K562 (cell line): ENCODE results near the gene ZNF672. TPM values are rescaled to one million over a fixed set of nuclear protein-coding genes. Genes with fewer than 3 reads are reported as not detected.
A peak's percentile ranks its signal among the peaks of the same experiment; 100 is the strongest.

Experiments
- ADNP ChIP-seq: fragments of 200-800 bp; sonication (Bioruptor generic); IDR thresholded peaks from 2 replicates; pipeline ENCODE4 v1.6.1; 2016; ENCODE audit warnings: missing genetic modification characterization, missing compliant biosample characterization
- CREBBP ChIP-seq: IDR thresholded peaks from one replicate; pipeline ENCODE4 v1.6.1; 2012; ENCODE audit warnings: low read depth, mild to moderate bottlenecking, control low read depth, inconsistent platforms, low read length
- EHMT2 ChIP-seq: fragments of 450-650 bp; IDR thresholded peaks from 2 replicates; pipeline ENCODE4 v1.6.1; 2018; ENCODE audit warnings: antibody characterized with exemption
- ETS2 ChIP-seq: IDR thresholded peaks from 2 replicates; pipeline ENCODE4 v1.6.1; 2016; ENCODE audit warnings: borderline replicate concordance, missing genetic modification characterization, mild to moderate bottlenecking, moderate library complexity, missing compliant biosample characterization; ENCODE audit not compliant: poor library complexity, severe bottlenecking
- GATAD2A ChIP-seq: fragments of 450-650 bp; IDR thresholded peaks from 2 replicates; pipeline ENCODE4 v1.6.1; 2017
- HDAC1 ChIP-seq, 2 experiments: fragments of 450-650 bp; IDR thresholded peaks; 2 replicates each; pipeline ENCODE4 v1.6.1; 2016 to 2017; ENCODE audit warnings: inconsistent platforms in 1 of 2, mild to moderate bottlenecking in 1 of 2, moderate library complexity in 1 of 2
- HINFP ChIP-seq: fragments of 450-650 bp; conservative IDR thresholded peaks from 2 replicates; pipeline ENCODE4 v1.6.1; 2016; ENCODE audit warnings: missing genetic modification characterization, low read depth, mild to moderate bottlenecking, control low read depth, missing compliant biosample characterization
- KLF1 ChIP-seq: fragments of 450-650 bp; IDR thresholded peaks from 2 replicates; pipeline ENCODE4 v1.6.1; 2016; ENCODE audit warnings: missing genetic modification characterization, missing compliant biosample characterization
- KLF16 ChIP-seq: IDR thresholded peaks from 2 replicates; pipeline ENCODE4 v1.6.1; 2016; ENCODE audit warnings: antibody characterized with exemption
- KLF6 ChIP-seq: fragments of 250-450 bp; sonication (Bioruptor Pico); IDR thresholded peaks from 2 replicates; pipeline ENCODE4 v1.4.0; 2020; ENCODE audit warnings: mild to moderate bottlenecking, moderate library complexity, borderline replicate concordance
- NCOA6 ChIP-seq: fragments of 450-650 bp; IDR thresholded peaks from 2 replicates; pipeline ENCODE4 v1.6.1; 2017; ENCODE audit warnings: mild to moderate bottlenecking
- NELFE ChIP-seq: IDR thresholded peaks from 2 replicates; pipeline ENCODE4 v1.6.1; 2011; ENCODE audit warnings: mild to moderate bottlenecking; ENCODE audit not compliant: insufficient read depth, insufficient read length
- NKRF ChIP-seq: fragments of 450-650 bp; IDR thresholded peaks from 2 replicates; pipeline ENCODE4 v1.6.1; 2016; ENCODE audit warnings: borderline replicate concordance
- PML ChIP-seq: IDR thresholded peaks from 2 replicates; pipeline ENCODE4 v1.6.1; 2012; ENCODE audit warnings: low read length, inconsistent platforms
- PURB ChIP-seq: sonication (generic); formaldehyde crosslinking; IDR thresholded peaks from 2 replicates; pipeline ENCODE4 v1.9.0; 2021; ENCODE audit warnings: low read depth, mild to moderate bottlenecking, missing genetic modification reagents
- SMAD1 ChIP-seq: fragments of 150-350 bp; IDR thresholded peaks from 2 replicates; pipeline ENCODE4 v1.6.1; 2014; ENCODE audit warnings: low read length, low read depth; ENCODE audit not compliant: partially characterized antibody
- SNIP1 ChIP-seq: fragments of 450-650 bp; IDR thresholded peaks from 2 replicates; pipeline ENCODE4 v1.7.1; 2017; ENCODE audit warnings: low read depth, mild to moderate bottlenecking
- SUPT5H ChIP-seq: fragments of 450-650 bp; IDR thresholded peaks from 2 replicates; pipeline ENCODE4 v1.6.1; 2016
- TEAD1 ChIP-seq, 2 experiments: fragments of 450-650 bp in 1 of 2; sonication (generic) in 1 of 2; formaldehyde crosslinking; IDR thresholded peaks; 2 replicates each; pipeline versions ENCODE4 v1.4.0 to v1.8.0; 2020 to 2022; ENCODE audit warnings: mild to moderate bottlenecking in 2 of 2, missing genetic modification reagents in 1 of 2
- TFAM ChIP-seq: fragments of 250-450 bp; sonication (Bioruptor Pico); conservative IDR thresholded peaks from 2 replicates; pipeline ENCODE4 v1.5.0; 2021; ENCODE audit warnings: mild to moderate bottlenecking, moderate library complexity
- XRCC3 ChIP-seq: fragments of 450-650 bp; IDR thresholded peaks from 2 replicates; pipeline ENCODE4 v1.6.1; 2017; ENCODE audit warnings: mild to moderate bottlenecking, moderate library complexity
- XRCC4 ChIP-seq: IDR thresholded peaks from one replicate; pipeline ENCODE4 v1.6.1; 2011; ENCODE audit not compliant: insufficient read depth, insufficient read length; ENCODE audit errors: extremely low read depth
- ZBTB7A ChIP-seq: IDR thresholded peaks from 2 replicates; pipeline ENCODE4 v1.6.1; 2011; ENCODE audit warnings: low read depth, mild to moderate bottlenecking, low read length, moderate library complexity, borderline replicate concordance; ENCODE audit not compliant: control insufficient read depth
- ZNF124 ChIP-seq: sonication (generic); formaldehyde crosslinking; IDR thresholded peaks from 2 replicates; pipeline ENCODE4 v1.8.1; 2022; ENCODE audit warnings: missing genetic modification reagents
- ZNF232 ChIP-seq: sonication (generic); formaldehyde crosslinking; IDR thresholded peaks from 2 replicates; pipeline ENCODE4 v1.8.0; 2022; ENCODE audit warnings: mild to moderate bottlenecking, missing genetic modification reagents
- ZNF274 ChIP-seq: IDR thresholded peaks from 2 replicates; pipeline ENCODE4 v1.6.1; 2011; ENCODE audit warnings: low read depth, mild to moderate bottlenecking, low read length, moderate library complexity, borderline replicate concordance
- ZNF431 ChIP-seq: sonication (generic); formaldehyde crosslinking; IDR thresholded peaks from 2 replicates; pipeline ENCODE4 v1.8.0; 2022; ENCODE audit warnings: mild to moderate bottlenecking, missing genetic modification reagents
- polyA plus RNA-seq, 8 experiments: library from polyadenylated mRNA; depleted of rRNA in 4 of 8; stranded (reverse) in 5 of 8; unstranded in 3 of 8; fragments of >200 nt; fragmentation: Nextera tagmentation in 2 of 8; fragmentation: Illumina TruSeq in 1 of 8; extraction: Ambion mirVana in 2 of 8; extraction: Trizol in 1 of 8; gene quantifications; 2 replicates each; pipeline versions ENCODE4 v1.2.1 to v1.2.3, GENCODE V29; 2011 to 2014; ENCODE audit warnings: inconsistent platforms in 1 of 8, missing spikeins in 1 of 8
- total RNA-seq, 7 experiments: library from RNA; depleted of rRNA in 6 of 7; stranded (reverse); fragments of >200 nt in 6 of 7; fragmentation: Illumina TruSeq in 2 of 7; extraction: Trizol in 2 of 7; gene quantifications; 2 replicates each; pipeline versions ENCODE4 v1.2.1 to v1.2.3, GENCODE V29; 2011 to 2021; ENCODE audit warnings: low replicate concordance in 1 of 7

Gene ZNF672
- total and polyA plus RNA-seq, 9 of the 15 experiments (the other 6 are each of a cell fraction or from before 2014, with no cell fraction given) = 1.9 to 57.9 (median 24.1) TPM

- TF ChIP-seq HDAC1 (IDR thresholded peaks at IDR 0.05) (peak in 1 of 2 experiments; percentile 26; a peak in 1 of 4 replicates), SMAD1 (no peak), SUPT5H (no peak), ZBTB7A (peak; percentile 66; the same call in 1 of the 2 replicates), CREBBP (no peak), TFAM (CRISPR knock-in tag) (no peak), SNIP1 (no peak), NCOA6 (no peak), ADNP (peak; percentile 96), NKRF (no peak), XRCC4 (no peak), ZNF431 (CRISPR knock-in tag) (no peak), NELFE (no peak), KLF6 (CRISPR knock-in tag) (no peak), ZNF274 (no peak), PURB (CRISPR knock-in tag) (no peak), KLF16 (no peak), ZNF232 (CRISPR knock-in tag) (no peak), XRCC3 (no peak), ZNF124 (CRISPR knock-in tag) (no peak), KLF1 (0 out of 2 replicates have a peak, but pooled peaks have one; percentile 9), HINFP (tag) (no peak), GATAD2A (peak; percentile 65; the same call in 1 of the 2 replicates), ETS2 (tag) (no peak), EHMT2 (no peak), TEAD1 (CRISPR knock-in tag; IDR thresholded peaks at IDR 0.05) (peak; percentile 11 to 71; a peak in 3 of 4 replicates), PML (peak; percentile 43; the same call in 1 of the 2 replicates)
Observed at GRCh38 chr1:248872752-248873408, 34.9 kb downstream of the ZNF672 start (continued).
